ENCODE data around the gene CFAP70.

The CFAP70 gene

GRCh38 chr10:73306171-73306708 lies 52.4 kb downstream of the CFAP70 start:
- Histone ChIP-seq H3K4me2 (ENCODE audit: low read length) (no peak overlapping the region), H3K9ac (no peak overlapping the region), H3K4me1 (no peaks in the 10 kb centered on the region), H3K36me3 (ENCODE audit: control insufficient read depth, insufficient read depth, low read length) (no peaks in the 10 kb centered on the region), H3K27ac (no peak overlapping the region), H2AFZ (no peak overlapping the region), H3K79me2 (no peaks in the 10 kb centered on the region), H3K4me3 (ENCODE audit: low read depth, low read length) (no peak overlapping the region), H3K27me3 (ENCODE audit: control insufficient read depth, insufficient read depth, low read length) (no peaks in the 10 kb centered on the region), H3K9me3 (ENCODE audit: control insufficient read depth, low read length) (no peaks in the 10 kb centered on the region)
- no peak for TF ChIP-seq CTCF (IDR thresholded peaks at IDR 0.05)

- H3K9me3 ChIP-seq (ENCODE audit: control insufficient read depth, low read length) = no peaks in the 10 kb centered on the region
- no peak overlapping the region for H2AFZ ChIP-seq
- H3K9ac ChIP-seq = no peak overlapping the region
- H3K27me3 ChIP-seq (ENCODE audit: control insufficient read depth, insufficient read depth, low read length) = no peaks in the 10 kb centered on the region
- H3K4me1 ChIP-seq = no peaks in the 10 kb centered on the region
- H3K27ac ChIP-seq = no peak overlapping the region
- no peak overlapping the region for H3K4me3 ChIP-seq (ENCODE audit: low read depth, low read length)
- no peaks in the 10 kb centered on the region for H3K79me2 ChIP-seq
- no peaks in the 10 kb centered on the region for H3K36me3 ChIP-seq (ENCODE audit: control insufficient read depth, insufficient read depth, low read length)
- TF ChIP-seq CTCF (IDR thresholded peaks at IDR 0.05) = no peak
- no peak overlapping the region for H3K4me2 ChIP-seq (ENCODE audit: low read length)
These were observed 61.7 kb downstream of the CFAP70 start for GRCh38 chr10:73296946-73297345.

GRCh38 chr10:73293461-73293860 lies 65.2 kb downstream of the CFAP70 start:
- no peaks in the 10 kb centered on the region for H3K79me2 ChIP-seq
- no peak overlapping the region for H3K9ac ChIP-seq
- H3K27ac ChIP-seq = no peak overlapping the region
- no peak overlapping the region for H3K4me2 ChIP-seq (ENCODE audit: low read length)
- H3K9me3 ChIP-seq (ENCODE audit: control insufficient read depth, low read length) = peaks cover 3% of the 10 kb centered on the region
- no peak overlapping the region for H3K4me3 ChIP-seq (ENCODE audit: low read depth, low read length)
- no peak overlapping the region for H2AFZ ChIP-seq
- no peaks in the 10 kb centered on the region for H3K27me3 ChIP-seq (ENCODE audit: control insufficient read depth, insufficient read depth, low read length)
- no peaks in the 10 kb centered on the region for H3K4me1 ChIP-seq
- TF ChIP-seq CTCF (IDR thresholded peaks at IDR 0.05) = no peak
- no peaks in the 10 kb centered on the region for H3K36me3 ChIP-seq (ENCODE audit: control insufficient read depth, insufficient read depth, low read length)

- Histone ChIP-seq H3K27ac (no peak overlapping the region), H3K4me3 (ENCODE audit: low read depth, low read length) (no peak overlapping the region), H3K36me3 (ENCODE audit: control insufficient read depth, insufficient read depth, low read length) (no peaks in the 10 kb centered on the region), H3K79me2 (no peaks in the 10 kb centered on the region), H3K4me2 (ENCODE audit: low read length) (no peak overlapping the region), H3K27me3 (ENCODE audit: control insufficient read depth, insufficient read depth, low read length) (no peaks in the 10 kb centered on the region), H3K9me3 (ENCODE audit: control insufficient read depth, low read length) (peaks cover 3% of the 10 kb centered on the region), H3K9ac (no peak overlapping the region), H2AFZ (no peak overlapping the region), H3K4me1 (no peaks in the 10 kb centered on the region)
- TF ChIP-seq CTCF (IDR thresholded peaks at IDR 0.05) = no peak
These were observed 68.7 kb downstream of the CFAP70 start for GRCh38 chr10:73289958-73290357.

- H3K4me2 ChIP-seq (ENCODE audit: low read length) = no peak overlapping the region
- TF ChIP-seq CTCF (IDR thresholded peaks at IDR 0.05) = no peak
- H3K36me3 ChIP-seq (ENCODE audit: control insufficient read depth, insufficient read depth, low read length) = no peaks in the 10 kb centered on the region
- H2AFZ ChIP-seq = no peak overlapping the region
- no peak overlapping the region for H3K27ac ChIP-seq
- H3K9me3 ChIP-seq (ENCODE audit: control insufficient read depth, low read length) = peaks cover 3% of the 10 kb centered on the region
- no peak overlapping the region for H3K9ac ChIP-seq
- H3K4me1 ChIP-seq = no peaks in the 10 kb centered on the region
- H3K27me3 ChIP-seq (ENCODE audit: control insufficient read depth, insufficient read depth, low read length) = no peaks in the 10 kb centered on the region
- H3K79me2 ChIP-seq = no peaks in the 10 kb centered on the region
- H3K4me3 ChIP-seq (ENCODE audit: low read depth, low read length) = no peak overlapping the region
These were observed 71.2 kb downstream of the CFAP70 start for GRCh38 chr10:73287441-73287840.
